Neural progenitor cell (in vitro differentiated cells): ENCODE measurements around the gene KDM5D. TPM values are rescaled to one million over a fixed set of nuclear protein-coding genes. Genes with fewer than 3 reads are reported as not detected.

Source experiments
- DNase-seq: peaks from one replicate; pipeline ENCODE4 v3.0.0-alpha.2; 2016; ENCODE audit warnings: low spot score
- H2AFZ ChIP-seq: fragments of 200-600 bp; sonication (generic); replicated peaks from 2 replicates; pipeline ENCODE4 v1.6.1; 2016; ENCODE audit warnings: antibody characterized with exemption
- H3F3A ChIP-seq: fragments of 200-600 bp; sonication (generic); 2 replicates; pipeline ENCODE4 v1.6.1; 2016; ENCODE audit warnings: antibody characterized with exemption, low read depth
- H3K27ac ChIP-seq: fragments of 200-600 bp; sonication (generic); 2 replicates; pipeline ENCODE4 v1.5.1; 2016; ENCODE audit warnings: mild to moderate bottlenecking
- H3K27me3 ChIP-seq: fragments of 200-600 bp; sonication (generic); 2 replicates; pipeline ENCODE4 v1.6.1; 2016; ENCODE audit warnings: mild to moderate bottlenecking, moderate library complexity
- H3K36me3 ChIP-seq: fragments of 200-600 bp; sonication (generic); 2 replicates; pipeline ENCODE4 v1.5.1; 2016
- H3K4me1 ChIP-seq: fragments of 200-600 bp; sonication (generic); 2 replicates; pipeline ENCODE4 v1.6.1; 2016; ENCODE audit warnings: mixed run types
- H3K4me2 ChIP-seq: fragments of 200-600 bp; sonication (generic); 2 replicates; pipeline ENCODE4 v1.6.1; 2016
- H3K4me3 ChIP-seq: fragments of 200-600 bp; sonication (generic); 2 replicates; pipeline ENCODE4 v1.5.1; 2016
- H3K79me2 ChIP-seq: fragments of 200-600 bp; sonication (generic); 2 replicates; pipeline ENCODE4 v1.6.1; 2016; ENCODE audit warnings: low read depth
- H3K9ac ChIP-seq: fragments of 200-600 bp; sonication (generic); 2 replicates; pipeline ENCODE4 v1.6.1; 2016
- H3K9me3 ChIP-seq: fragments of 200-600 bp; sonication (generic); 2 replicates; pipeline ENCODE4 v1.5.1; 2016; ENCODE audit warnings: low read depth
- H4K20me1 ChIP-seq: fragments of 200-600 bp; sonication (generic); 2 replicates; pipeline ENCODE4 v1.6.1; 2016; ENCODE audit warnings: low read depth
- H3K27ac Mint-ChIP-seq: 3 replicates; pipeline ENCODE4 v1.8.0; 2021; ENCODE audit warnings: mixed read lengths
- H3K27me3 Mint-ChIP-seq: 2 replicates; pipeline ENCODE4 v1.8.0; 2022; ENCODE audit warnings: low read depth, mild to moderate bottlenecking, inconsistent platforms, moderate library complexity, mixed read lengths; ENCODE audit not compliant: insufficient read depth
- H3K36me3 Mint-ChIP-seq: 3 replicates; pipeline ENCODE4 v1.8.0; 2021; ENCODE audit warnings: mixed read lengths
- H3K4me1 Mint-ChIP-seq: 3 replicates; pipeline ENCODE4 v1.8.0; 2021; ENCODE audit warnings: mixed read lengths
- H3K4me3 Mint-ChIP-seq: 3 replicates; pipeline ENCODE4 v1.8.0; 2021; ENCODE audit warnings: mild to moderate bottlenecking, moderate library complexity, mixed read lengths
- H3K9me3 Mint-ChIP-seq: 3 replicates; pipeline ENCODE4 v1.8.0; 2020; ENCODE audit warnings: mixed read lengths
- CTCF ChIP-seq: fragments of 200-600 bp; sonication (generic); IDR thresholded peaks from 2 replicates; pipeline ENCODE4 v1.5.1; 2017; ENCODE audit warnings: antibody characterized with exemption, mild to moderate bottlenecking
- EZH2 ChIP-seq: fragments of 200-600 bp; sonication (generic); IDR thresholded peaks from 2 replicates; pipeline ENCODE4 v1.6.1; 2017; ENCODE audit warnings: antibody characterized with exemption, mild to moderate bottlenecking, moderate library complexity
- EZH2phosphoT487 ChIP-seq: fragments of 200-600 bp; sonication (generic); IDR thresholded peaks from 2 replicates; pipeline ENCODE4 v1.6.1; 2017; ENCODE audit warnings: antibody characterized with exemption
- total RNA-seq: library from RNA; depleted of rRNA; stranded (reverse); fragments of >200 nt; gene quantifications from 2 replicates; pipeline ENCODE4 v1.2.3, GENCODE V29; 2015; ENCODE audit warnings: low replicate concordance

The KDM5D gene
- total RNA-seq, 1 donor from 2014 or later: not detected

DNA sequence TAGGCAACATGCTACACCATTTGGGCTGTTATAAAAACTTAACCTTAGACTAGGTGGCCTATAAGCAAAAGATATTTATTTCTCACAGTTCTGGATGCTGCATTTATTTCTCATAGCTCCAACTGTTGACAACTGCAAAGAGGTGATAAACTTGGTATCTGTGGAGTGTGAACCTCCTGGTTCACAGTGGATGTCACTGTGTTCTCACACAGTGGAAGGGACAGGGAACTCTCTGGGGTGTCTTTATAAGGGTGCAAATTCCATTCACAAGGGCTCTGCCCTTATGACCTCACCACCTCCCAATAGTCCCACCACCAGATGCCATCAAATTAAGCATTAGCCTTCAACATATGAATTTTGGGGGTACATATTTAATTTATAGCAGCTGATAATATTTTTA, 46.0 kb downstream of the KDM5D start:
- Histone ChIP-seq H3K4me1 (no peaks in the 10 kb centered on the region), H2AFZ (no peak overlapping the region), H3K9ac (no peak overlapping the region), H3K4me2 (no peak overlapping the region), H4K20me1 (no peaks in the 10 kb centered on the region), H3K4me3 (no peak overlapping the region), H3K27me3 (no peaks in the 10 kb centered on the region), H3K27ac (no peak overlapping the region), H3F3A (no peaks in the 10 kb centered on the region), H3K9me3 (no peaks in the 10 kb centered on the region), H3K36me3 (no peaks in the 10 kb centered on the region), H3K79me2 (no peaks in the 10 kb centered on the region)
- TF ChIP-seq EZH2phosphoT487 (no peak), EZH2 (no peak), CTCF (no peak)
- Mint-ChIP-seq H3K9me3 (no peaks in the 10 kb centered on the region), H3K4me1 (no peaks in the 10 kb centered on the region), H3K27ac (no peak overlapping the region), H3K27me3 (no peaks in the 10 kb centered on the region), H3K4me3 (no peak overlapping the region), H3K36me3 (no peaks in the 10 kb centered on the region)
- DNase-seq: no peak

DNA sequence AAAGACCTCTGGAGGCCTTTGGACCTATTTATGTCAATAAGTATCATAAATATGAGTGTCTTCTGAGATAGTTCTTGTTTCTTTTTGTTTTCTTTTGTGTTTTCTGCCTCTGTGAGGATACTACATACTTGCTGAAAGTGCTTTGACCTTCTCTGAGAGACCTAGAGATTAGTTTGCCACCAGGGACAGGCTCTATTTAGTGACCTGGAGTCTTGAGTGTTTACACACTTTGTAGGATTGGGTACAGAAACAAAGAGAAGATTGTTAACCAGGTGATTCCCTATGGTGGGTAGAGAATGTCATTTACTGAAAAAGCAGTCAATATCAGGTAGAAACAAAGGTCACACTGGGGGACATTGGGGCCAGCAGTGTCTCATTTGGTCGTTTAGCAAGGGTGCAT, 63.7 kb downstream of the KDM5D start:
- Mint-ChIP-seq H3K4me1 (no peaks in the 10 kb centered on the region), H3K4me3 (no peak overlapping the region), H3K36me3 (no peaks in the 10 kb centered on the region), H3K27me3 (no peaks in the 10 kb centered on the region), H3K9me3 (no peaks in the 10 kb centered on the region), H3K27ac (no peak overlapping the region)
- H3K4me3 ChIP-seq: no peak overlapping the region
- no peak for DNase-seq
- H3K9ac ChIP-seq: no peak overlapping the region
- no peak overlapping the region for H3K27ac ChIP-seq
- H3K9me3 ChIP-seq: no peaks in the 10 kb centered on the region
- TF ChIP-seq EZH2phosphoT487 (no peak), EZH2 (no peak)
- H3F3A ChIP-seq: no peaks in the 10 kb centered on the region
- no peaks in the 10 kb centered on the region for H3K79me2 ChIP-seq
- H3K36me3 ChIP-seq: no peaks in the 10 kb centered on the region
- no peak overlapping the region for H2AFZ ChIP-seq
- H3K27me3 ChIP-seq: no peaks in the 10 kb centered on the region
- H3K4me1 ChIP-seq: no peaks in the 10 kb centered on the region
- no peaks in the 10 kb centered on the region for H4K20me1 ChIP-seq
- H3K4me2 ChIP-seq: no peak overlapping the region
